GM19238 (cell line): ENCODE results near the gene CMTM7.
A peak's percentile ranks its signal among the peaks of the same experiment; 100 is the strongest.

Source experiments
- DNase-seq: peaks from one replicate; pipeline ENCODE4 v3.0.0; 2011; ENCODE audit warnings: low spot score; ENCODE audit not compliant: insufficient read length

The CMTM7 gene, protein sequence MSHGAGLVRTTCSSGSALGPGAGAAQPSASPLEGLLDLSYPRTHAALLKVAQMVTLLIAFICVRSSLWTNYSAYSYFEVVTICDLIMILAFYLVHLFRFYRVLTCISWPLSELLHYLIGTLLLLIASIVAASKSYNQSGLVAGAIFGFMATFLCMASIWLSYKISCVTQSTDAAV

GRCh38 chr3:32391643-32392535 is at the start of gene CMTM7:
CMTM7 (plus strand) TSS chr3:32391853; CDS start chr3:32391907, 54 bp downstream.
- DNase-seq: peak; percentile 22

- DNase-seq: no peak
Measured at GRCh38 chr3:32347343-32348125, 44.1 kb upstream of the CMTM7 start.

- no peak for DNase-seq
Measured at GRCh38 chr3:32349184-32349583, 42.5 kb upstream of the CMTM7 start.

DNA sequence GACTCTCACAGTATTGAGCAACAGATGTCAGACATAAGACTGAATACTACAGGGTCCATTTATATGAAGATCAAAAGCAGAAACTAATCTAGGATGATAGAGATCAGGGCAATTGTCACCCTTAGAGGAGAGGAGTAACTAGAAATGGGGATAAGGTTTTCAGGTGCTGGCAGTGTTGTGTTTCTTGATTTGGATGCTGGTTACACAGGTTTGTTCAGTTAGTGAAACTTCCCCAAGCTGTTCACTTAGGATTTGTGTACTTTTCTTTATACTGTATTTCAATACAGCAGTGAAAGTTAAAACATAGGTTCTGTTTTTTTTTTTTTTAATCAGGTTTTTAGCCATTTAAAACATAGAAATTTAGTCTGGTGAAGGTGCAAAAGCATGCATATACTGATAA is 39.1 kb upstream of the CMTM7 start:
- DNase-seq: no peak

GRCh38 chr3:32353351-32353750 is 38.3 kb upstream of the CMTM7 start:
- no peak for DNase-seq

GRCh38 chr3:32354362-32354778 is 37.3 kb upstream of the CMTM7 start:
- DNase-seq: no peak

- DNase-seq: no peak
Measured at GRCh38 chr3:32355751-32356291, 35.8 kb upstream of the CMTM7 start.

GRCh38 chr3:32359766-32360492 is 31.7 kb upstream of the CMTM7 start:
- DNase-seq: no peak

GRCh38 chr3:32360493-32360827 is 31.2 kb upstream of the CMTM7 start:
- no peak for DNase-seq

- no peak for DNase-seq
Measured at GRCh38 chr3:32366638-32367397, 24.8 kb upstream of the CMTM7 start.

DNA sequence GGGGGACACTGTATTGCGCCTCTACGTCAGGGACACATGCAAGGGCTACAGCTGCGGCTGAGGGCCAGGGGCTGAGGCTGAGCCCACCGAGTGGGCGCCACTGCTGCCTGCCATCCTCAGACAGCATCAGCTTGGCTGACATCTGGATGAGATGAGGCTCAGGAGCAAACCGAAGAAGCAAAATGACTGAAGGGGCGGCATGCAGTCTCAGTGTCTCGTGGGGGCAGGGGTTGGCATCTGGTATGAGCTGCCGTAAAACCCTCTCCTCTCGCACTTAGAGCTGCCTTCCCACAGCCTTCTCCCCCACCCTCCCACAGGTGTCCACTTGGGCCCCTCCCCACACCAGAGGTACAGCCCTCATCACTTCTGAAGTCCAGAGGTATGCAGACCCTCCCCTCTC is 24.2 kb upstream of the CMTM7 start:
- no peak for DNase-seq

DNA sequence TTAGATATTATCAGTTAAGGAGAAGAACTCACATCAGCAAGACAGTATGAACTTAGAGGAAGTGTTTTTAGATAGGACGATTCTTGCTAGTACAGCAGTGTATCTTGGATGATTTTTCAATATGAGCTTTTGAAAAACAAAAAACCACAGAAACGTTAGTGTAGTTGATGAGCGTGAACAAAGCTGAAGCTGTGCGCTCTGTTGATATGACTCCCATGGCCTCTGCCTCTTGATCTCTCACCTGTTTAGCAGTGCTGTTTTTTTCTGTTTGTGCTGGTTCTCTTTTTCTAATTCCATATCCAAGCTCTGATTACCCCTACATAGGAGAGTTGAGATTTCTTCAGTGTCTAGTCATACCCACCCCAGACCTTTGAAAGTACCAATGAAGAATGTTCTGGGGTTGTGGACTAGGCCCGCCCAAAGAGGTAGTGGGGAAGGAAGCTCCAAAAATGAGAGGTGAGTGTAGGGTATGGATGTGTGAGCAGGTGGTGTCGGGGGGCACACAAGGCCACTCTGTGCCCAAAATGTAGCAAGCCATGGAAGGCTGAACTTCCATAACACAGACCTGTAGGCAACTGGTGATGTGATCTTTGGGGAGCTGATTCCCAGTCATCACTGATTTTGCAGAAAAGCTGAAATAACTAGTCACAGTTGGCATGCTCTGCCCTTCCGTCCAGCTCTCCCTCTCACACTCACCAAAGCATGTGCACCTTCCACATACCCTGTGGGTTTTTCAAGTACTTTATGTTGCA is 20.0 kb upstream of the CMTM7 start:
- no peak for DNase-seq

DNA sequence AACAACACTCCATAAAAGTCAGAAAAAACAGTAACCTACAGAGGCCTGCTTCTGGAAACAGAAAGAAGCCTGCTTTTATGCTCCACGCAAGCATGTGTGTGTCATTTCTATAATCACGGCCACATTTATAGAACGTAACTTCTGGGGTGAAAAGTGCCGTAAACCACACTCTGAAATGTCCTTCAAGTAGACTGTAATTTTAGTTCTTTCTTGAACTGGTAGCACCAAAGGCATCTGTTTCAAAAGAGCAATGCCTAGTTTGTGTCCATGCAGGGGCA is 19.5 kb upstream of the CMTM7 start:
- no peak for DNase-seq

- DNase-seq: no peak
Measured at GRCh38 chr3:32373276-32373675, 18.4 kb upstream of the CMTM7 start.

DNA sequence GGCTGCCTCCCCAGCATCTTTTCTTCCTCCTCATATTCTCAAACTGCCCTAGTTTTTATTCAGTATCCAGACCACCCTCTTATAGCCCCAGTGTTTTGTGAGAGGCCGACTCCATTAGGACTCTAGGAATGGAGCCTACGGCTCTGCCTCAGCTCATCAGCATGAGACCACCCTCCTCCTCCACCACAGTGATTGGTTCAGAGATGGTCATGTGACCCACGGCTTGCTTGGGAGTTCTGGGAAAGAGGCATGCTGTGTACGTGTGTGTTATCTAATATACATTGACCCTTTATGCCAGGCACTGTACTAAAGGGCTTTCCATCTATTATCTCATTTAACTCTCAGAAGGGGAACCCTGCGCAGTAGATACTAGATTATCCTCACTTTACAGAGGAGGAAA is 17.8 kb upstream of the CMTM7 start:
- DNase-seq: no peak

GRCh38 chr3:32374788-32375595 is 16.7 kb upstream of the CMTM7 start:
- peak; percentile 31 for DNase-seq

DNA sequence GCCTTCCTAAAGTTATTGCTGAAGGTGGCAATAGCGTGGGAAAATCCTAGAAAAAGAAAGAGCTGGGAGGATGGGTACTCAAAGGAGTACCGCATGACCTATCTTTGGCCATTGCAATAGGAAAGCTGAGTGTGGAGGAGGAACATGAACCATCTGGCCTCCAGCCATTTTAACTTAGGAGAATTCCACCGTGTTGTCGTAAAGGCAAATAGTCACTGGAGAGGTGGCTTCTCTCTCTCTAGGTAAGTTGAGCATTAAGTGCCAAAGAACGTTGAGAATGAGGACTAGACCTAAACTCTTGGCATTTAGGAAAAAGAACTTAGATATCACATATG is 16.1 kb upstream of the CMTM7 start:
- no peak for DNase-seq

GRCh38 chr3:32376115-32376514 is 15.5 kb upstream of the CMTM7 start:
- DNase-seq: no peak

GRCh38 chr3:32379831-32380500 is 11.7 kb upstream of the CMTM7 start:
- DNase-seq: no peak
